HG03520 (cell line): ENCODE results near the gene INIP.
"Not testable (repeated sequence)": the region's sequence is repeated elsewhere in the genome, so short reads cannot be mapped to it uniquely, and the experiment has no call there.

Experiments used
- ATAC-seq: cut with Tn5 transposase; IDR thresholded peaks from one replicate; pipeline ENCODE4 v1.9.1; 2021; ENCODE audit warnings: mild to moderate bottlenecking, moderate library complexity; ENCODE audit not compliant: unreplicated experiment

Gene INIP

GRCh38 chr9:112677040-112677439 is 40.9 kb downstream of the INIP start:
- ATAC-seq, result no peak

- not testable (repeated sequence) for ATAC-seq
Observed at GRCh38 chr9:112673221-112673620, 44.7 kb downstream of the INIP start.

DNA sequence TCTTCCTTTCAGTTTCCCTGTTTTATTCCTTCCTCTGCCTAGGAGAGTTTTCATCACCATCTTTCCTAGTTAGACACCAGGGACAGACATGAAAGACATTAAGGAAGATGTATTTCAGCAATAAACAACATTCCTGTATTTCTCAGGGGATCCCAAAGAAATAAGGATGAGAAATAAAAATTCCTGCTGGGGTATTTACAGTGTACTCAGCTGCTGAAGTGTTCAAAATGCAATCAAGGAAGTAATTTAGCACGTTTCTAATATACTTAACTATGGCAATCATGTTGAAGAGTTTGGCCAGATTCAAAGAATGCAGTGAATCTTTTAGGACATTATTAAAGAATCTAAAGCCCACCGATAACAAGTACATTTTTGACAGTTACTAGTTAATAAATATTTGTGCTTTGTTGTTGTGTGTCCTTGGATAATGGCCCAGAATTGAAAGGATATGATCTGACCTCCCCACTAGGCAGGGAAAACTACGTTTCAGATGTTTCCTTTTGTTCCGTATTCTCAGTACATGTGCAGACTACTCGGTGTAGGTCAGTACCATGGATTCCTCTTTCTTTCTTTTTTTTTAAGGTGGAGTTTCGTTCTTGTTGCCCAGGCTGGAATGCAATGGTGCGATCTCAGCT is 46.8 kb downstream of the INIP start:
- no peak for ATAC-seq

DNA sequence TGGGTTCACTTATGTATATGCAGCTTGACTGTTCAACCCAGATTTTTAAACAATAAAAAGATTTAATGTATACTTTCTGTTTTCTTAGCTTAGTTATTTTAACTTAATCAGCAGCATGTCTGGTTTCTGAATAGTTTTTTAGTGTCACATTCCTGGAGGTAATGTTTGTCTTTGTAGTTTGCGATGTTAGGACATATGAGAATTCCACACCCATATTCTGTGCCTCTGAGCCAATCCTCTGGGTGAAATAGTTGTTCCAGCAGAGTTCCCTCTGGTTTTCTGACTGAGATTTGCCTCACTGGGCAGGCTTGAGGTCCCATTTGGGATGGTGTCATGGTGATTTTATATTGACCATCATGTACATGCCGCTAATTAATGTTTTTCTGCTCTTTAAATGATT is 48.6 kb downstream of the INIP start:
- ATAC-seq, result no peak

DNA sequence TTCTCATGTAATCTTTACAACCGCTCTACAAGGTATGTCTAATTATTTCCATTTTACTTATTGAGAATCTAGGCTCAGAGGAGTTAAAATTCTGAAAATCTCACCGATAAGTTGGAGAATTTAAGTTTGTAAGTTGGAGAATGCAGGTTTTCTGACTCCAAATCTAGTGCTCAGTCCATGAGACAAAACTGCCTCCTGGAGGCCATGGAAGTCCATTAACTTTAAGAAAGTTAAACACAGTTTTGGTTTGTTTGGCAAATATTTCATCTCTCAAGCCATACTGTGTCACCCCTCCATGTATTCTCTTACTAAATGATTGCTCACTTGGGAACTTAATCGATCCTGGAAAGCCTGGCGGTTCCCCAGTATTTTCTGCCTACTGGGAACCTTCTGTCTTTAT is 52.6 kb downstream of the INIP start:
- no peak for ATAC-seq

GRCh38 chr9:112664531-112664930 is 53.4 kb downstream of the INIP start:
- ATAC-seq, result no peak

- no peak for ATAC-seq
Observed at GRCh38 chr9:112663681-112664080, 54.2 kb downstream of the INIP start.

GRCh38 chr9:112659906-112660305 is 58.0 kb downstream of the INIP start:
- no peak for ATAC-seq

DNA sequence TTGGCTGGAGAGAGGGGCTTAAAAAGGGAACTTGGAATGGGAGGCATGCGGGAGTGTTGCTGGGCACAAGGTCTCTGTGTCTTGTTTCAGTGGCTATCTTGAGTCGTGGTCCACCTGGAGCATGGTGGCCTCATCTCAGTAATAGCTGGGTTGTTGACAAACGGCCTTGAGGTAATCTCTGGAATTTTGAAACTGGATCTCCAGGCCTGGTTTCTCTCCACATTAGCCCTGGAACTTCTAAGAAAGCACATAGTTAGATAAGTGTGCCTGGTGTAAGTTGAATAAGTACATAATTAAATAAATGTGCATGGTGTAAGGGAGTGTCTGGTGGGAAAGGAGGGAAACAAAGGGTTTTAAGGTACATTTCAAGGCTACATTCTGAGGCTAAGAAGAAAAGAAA is 62.2 kb downstream of the INIP start:
- ATAC-seq, result no peak

DNA sequence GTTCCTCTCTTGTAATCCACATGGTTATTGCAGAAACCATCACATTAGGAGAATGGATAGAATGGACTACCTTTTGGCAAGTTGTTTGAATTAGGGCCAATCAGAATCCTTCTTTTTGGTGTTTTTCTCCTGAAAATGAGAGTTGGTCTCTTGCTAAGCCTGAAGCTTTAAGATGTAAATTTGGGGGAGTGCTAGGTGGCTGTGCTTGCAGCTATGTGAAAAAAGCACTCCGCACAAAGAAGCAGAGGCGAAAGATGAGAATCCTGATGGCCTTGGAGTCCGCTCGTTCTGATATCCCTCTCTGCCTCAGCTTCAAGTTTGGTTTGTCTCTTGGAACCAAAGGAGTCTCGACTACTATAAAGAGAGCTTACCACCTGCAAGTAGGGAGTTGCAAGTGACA is 63.6 kb downstream of the INIP start:
- ATAC-seq, result no peak

GRCh38 chr9:112648624-112649023 is 69.3 kb downstream of the INIP start:
- no peak for ATAC-seq

GRCh38 chr9:112647596-112647995 is 70.3 kb downstream of the INIP start:
- no peak for ATAC-seq

- ATAC-seq, result no peak
Observed at GRCh38 chr9:112642126-112642525, 75.8 kb downstream of the INIP start.

GRCh38 chr9:112640311-112640710 is 77.6 kb downstream of the INIP start:
- no peak for ATAC-seq
